NT2/D1 (cell line): ENCODE data around the gene ZNF714.

Source experiments
- SUZ12 ChIP-seq: IDR thresholded peaks from 2 replicates; pipeline ENCODE4 v1.6.1; 2011; ENCODE audit not compliant: insufficient read length, insufficient read depth; ENCODE audit errors: extremely low read depth
- ZNF274 ChIP-seq: IDR thresholded peaks from 2 replicates; pipeline ENCODE4 v1.6.1; 2011; ENCODE audit warnings: mild to moderate bottlenecking, low read depth, low read length

- TF ChIP-seq SUZ12 (no peak), ZNF274 (no peak)
These were observed 61.9 kb downstream of the ZNF714 start for GRCh38 chr19:21143854-21144253.
